SK-N-MC (cell line): ENCODE measurements around the gene FBXL7.

Source experiments
- EZH2 ChIP-seq: fragments of 200-600 bp; sonication (generic); IDR thresholded peaks from one replicate; pipeline ENCODE4 v1.6.1; 2017; ENCODE audit warnings: antibody characterized with exemption
- POLR2AphosphoS5 ChIP-seq: IDR thresholded peaks from 2 replicates; pipeline ENCODE4 v1.6.1; 2012; ENCODE audit warnings: mild to moderate bottlenecking, low read depth, low read length, borderline replicate concordance

DNA sequence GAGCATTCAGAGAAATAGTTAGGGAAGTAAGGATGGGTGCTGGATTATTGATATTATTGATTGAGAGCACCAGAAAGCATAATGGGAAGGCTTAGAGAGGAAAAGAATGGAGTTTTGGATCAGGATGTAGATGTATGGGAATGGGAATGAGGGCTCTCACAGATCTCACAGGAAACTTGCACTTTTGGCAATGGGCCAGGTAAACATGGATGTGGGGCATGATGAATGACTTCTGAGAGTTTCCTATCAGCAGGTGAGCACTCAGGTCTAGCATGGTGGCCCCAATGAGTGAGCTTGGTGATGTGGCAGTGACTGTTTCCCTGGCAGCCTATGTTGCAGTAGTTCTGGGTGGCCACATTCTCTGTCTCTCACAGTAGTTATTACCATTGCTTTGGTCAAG lies 283.8 kb downstream of the FBXL7 start:
- TF ChIP-seq EZH2 (no peak), POLR2AphosphoS5 (no peak)
